NOMO-1 treated with dmso at 0.1 percent for 144 hours (cell line): ENCODE measurements around the gene PIP5K1B.
A peak's percentile ranks its signal among the peaks of the same experiment; 100 is the strongest.

ENCODE experiments used
- DNase-seq: peaks from one replicate; lab custom pipeline; 2025; ENCODE audit not compliant: unreplicated experiment; lab: John Stamatoyannopoulos, UW

PIP5K1B gene

DNA sequence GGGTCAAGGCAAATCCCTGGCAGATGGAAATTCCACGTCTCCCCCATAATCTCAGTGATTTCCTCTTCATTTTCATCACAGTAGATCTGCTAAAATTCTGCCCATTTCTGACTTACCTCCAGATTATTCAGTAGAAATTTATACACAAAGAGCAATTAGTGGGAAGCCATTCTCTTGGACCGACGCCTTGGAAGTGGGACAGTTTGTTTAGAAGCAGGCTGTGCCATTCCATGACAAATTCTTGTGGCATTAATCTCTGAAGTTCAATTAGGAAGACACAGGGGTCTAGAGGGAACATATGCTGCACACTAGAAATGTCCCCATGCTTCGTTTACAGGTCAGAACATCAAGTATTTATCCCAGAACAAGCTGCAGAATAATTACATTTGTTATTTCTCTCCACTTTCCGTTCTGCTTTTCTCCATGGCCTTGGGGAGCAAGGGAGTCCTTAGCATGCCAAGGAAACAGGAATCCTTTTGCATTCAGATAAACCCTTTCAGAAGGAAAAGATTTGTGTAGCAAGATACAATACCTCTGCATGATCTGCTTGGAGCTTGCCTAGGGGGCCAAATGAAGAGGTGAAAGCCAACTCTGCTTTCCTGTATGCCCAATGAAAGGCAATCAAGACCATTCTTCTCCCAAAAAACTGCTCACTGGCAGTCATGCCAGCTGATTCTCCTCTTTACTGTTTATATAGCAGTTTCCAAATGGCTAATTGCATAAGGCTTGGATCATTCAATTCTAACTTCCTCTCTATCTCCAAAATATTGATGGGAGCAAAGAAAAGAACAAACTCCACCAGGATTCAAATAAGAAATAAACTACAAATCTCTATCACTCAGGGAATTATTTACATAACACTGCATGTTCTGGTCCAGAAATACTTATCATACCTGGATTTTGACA is 311.4 kb downstream of the PIP5K1B start:
- no peak for DNase-seq

GRCh38 chr9:69018737-69019136 is 313.7 kb downstream of the PIP5K1B start:
- DNase-seq, result no peak

- no peak for DNase-seq
Measured at GRCh38 chr9:69019808-69020207, 314.8 kb downstream of the PIP5K1B start.

GRCh38 chr9:69020301-69021145 is 315.5 kb downstream of the PIP5K1B start:
- DNase-seq, result no peak

DNA sequence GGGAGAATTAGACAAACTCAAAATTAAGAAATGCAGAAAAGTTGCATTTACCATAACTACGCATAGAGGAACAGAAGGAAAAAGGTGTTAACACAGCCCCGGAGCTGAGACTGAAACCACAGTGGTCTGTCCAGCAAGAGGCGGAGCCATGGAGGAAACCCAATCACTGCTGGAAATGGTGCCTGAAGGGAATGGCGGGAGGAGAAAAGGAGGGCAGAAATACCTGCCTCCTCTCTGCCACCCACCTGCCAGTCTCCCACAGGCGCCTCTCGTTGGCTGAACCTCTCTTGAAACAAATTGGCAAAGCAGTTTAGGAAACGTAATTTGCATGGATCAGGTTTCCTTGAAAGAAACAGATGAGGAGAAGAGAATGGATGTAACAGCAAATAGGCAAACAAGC is 318.6 kb downstream of the PIP5K1B start:
- no peak for DNase-seq

DNA sequence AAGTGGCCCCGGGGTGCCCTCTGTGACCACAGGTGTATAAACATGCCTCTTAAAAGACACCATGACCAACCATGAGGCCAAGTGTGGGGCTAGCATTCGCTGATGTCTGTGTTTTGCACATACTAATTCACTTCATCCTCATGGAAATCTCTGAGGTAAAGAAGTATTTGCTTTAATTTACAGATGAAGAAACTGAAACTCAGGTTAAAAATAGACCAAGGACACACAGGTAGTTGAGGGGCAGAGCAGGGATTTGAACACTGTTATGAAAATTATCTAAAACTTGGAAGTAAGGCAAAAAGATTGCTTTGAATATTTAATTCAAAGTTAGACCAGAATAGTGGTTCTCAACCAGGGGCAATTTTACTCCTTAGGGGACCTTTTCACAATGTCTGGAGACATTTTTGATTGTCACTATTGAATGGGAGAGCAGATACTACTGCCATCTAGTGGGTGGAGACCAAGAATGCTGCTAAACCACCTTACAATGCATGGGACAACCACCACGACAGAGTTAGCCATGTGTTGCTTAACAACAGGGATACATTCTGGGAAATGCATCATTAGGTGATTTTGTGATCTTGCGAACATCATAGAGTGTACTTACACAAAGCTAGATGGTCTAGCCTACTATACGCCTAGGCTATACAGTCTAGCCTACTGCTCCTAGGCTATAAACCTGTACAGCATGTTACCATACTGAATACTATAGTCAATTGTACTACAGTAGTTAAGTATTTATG is 322.5 kb downstream of the PIP5K1B start:
- DNase-seq, result no peak

DNA sequence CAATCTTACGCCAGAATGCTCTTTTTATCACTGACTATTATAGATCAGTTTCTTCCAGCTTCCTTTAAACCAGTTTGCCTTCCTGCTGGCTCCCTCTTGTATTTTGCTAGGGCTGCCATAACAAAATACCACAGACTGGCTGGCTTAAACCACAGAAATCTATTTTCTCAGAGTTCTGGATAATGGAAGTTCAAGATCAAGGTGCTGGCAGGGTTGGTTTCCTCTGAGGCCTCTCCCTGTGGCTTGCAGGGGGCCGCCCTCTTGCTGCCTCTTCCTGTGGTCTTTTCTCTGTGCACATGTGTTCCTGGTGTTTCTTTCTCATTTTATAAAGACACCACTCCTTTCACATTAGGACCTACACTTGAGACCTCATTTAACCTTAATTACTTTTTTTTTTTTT is 323.7 kb downstream of the PIP5K1B start:
- DNase-seq, result no peak

DNA sequence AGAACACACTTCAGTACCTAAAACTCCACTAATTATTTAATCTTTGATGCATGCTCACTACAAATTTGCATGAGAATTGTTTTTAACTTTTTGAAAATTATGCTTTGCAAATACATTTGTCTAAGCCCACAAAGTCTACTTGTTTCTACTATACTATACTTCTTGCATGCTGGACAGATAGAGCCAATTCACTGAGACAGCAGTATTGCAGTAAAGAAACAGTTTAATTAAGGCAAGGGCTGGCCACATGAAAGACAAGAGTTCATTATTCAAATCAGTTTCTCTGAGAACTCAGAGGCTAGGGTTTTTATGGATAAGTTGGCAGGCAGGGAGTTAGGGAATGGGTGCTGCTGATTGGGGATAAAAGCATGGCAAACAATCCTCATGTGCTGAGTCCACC is 324.5 kb downstream of the PIP5K1B start:
- DNase-seq, result no peak

DNA sequence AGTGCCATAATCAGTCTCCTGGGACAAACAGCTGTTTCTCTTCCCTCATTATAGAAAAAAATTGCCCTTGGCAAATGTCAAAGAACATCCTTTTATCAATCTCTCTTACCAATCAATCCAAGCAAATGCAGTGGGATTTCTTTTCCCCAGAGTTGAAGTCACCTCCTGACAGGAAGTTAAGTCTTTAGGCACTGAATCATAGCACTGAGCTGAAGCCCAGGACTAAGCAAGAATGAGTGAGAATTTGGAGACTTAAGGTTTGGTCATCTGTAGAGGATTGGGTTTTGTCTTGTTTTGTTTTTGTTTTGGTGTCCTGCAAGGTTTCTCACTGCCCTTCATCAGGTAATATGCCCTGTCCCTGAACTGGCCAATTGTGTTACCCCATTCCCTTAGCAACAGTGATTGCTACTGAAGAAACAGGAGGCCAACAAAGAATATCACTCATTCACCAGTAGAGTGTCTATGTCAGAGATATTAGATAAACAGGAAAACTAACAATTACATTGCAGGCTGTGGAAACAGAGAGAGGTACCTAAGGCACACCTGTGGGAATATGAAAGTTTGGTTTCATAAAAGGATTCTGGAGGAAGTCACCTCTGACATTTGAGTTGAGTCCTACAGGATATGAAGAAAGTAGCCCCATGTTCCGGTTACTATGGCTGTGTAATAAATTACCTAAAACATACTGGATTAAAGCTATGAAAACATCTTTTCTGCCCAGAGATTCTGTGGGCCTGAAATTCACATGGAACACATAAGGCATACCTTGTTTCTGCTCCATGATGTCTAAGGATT is 326.0 kb downstream of the PIP5K1B start:
- DNase-seq, result no peak

- DNase-seq, result no peak
Measured at GRCh38 chr9:69034071-69034470, 329.0 kb downstream of the PIP5K1B start.

GRCh38 chr9:69035438-69036308 is 330.6 kb downstream of the PIP5K1B start, which contains the start of gene FXN:
Gene FXN, plus strand, starts transcription at chr9:69035752. Its CDS starts 31 bp downstream, at chr9:69035783.
- DNase-seq, result peak; percentile 30

- DNase-seq, result no peak
Measured at GRCh38 chr9:69036309-69036708, 331.3 kb downstream of the PIP5K1B start.

DNA sequence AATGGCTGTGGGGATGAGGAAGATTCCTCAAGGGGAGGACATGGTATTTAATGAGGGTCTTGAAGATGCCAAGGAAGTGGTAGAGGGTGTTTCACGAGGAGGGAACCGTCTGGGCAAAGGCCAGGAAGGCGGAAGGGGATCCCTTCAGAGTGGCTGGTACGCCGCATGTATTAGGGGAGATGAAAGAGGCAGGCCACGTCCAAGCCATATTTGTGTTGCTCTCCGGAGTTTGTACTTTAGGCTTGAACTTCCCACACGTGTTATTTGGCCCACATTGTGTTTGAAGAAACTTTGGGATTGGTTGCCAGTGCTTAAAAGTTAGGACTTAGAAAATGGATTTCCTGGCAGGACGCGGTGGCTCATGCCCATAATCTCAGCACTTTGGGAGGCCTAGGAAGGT is 331.8 kb downstream of the PIP5K1B start:
- no peak for DNase-seq

GRCh38 chr9:69040646-69041045 is 335.6 kb downstream of the PIP5K1B start:
- no peak for DNase-seq

DNA sequence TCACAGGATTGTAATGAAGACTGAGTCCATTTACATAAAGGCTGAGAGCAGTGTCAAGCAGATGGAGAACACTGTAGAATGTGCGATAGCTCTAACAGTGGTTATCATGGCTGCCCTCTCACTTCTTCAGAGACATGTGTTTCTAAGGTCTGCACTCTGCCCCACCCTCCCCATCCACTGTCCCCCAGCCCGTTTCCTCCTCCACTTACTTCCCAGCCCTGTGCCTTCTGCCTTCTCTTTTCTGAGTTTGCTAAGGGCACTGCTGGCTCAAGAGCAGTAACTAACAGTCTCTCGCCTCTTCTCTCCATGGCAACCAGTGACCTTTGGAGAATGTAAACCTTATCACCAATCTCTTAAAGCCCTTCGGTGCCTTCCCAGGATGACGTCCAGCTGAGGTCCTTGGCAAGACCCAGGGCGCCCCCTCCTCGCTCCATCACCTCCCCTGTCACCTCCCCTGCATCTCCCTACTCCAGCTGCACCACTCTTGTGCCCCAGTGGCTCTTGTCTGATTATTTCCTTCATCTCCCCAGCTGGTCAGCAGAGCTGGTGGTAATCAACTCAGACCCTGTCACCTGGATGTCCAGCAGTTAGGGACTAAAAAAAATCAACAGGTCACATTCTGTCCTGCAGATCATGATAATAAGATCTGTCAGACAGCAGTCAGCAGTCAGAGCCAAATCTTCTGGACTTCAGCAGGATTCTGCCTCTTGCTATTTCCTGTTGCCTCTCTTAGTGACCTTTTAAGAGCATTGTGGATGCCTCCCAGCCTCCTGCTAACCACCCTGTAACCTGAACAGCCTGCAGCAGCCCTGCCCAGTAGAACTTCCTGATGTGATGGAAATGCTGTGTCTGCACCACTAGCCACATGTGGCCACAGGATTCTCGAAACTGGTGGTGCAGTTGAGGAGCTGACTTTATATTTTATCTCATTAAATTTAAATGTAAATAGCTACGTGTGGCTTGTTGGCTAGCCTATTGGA is 339.5 kb downstream of the PIP5K1B start:
- DNase-seq, result no peak

DNA sequence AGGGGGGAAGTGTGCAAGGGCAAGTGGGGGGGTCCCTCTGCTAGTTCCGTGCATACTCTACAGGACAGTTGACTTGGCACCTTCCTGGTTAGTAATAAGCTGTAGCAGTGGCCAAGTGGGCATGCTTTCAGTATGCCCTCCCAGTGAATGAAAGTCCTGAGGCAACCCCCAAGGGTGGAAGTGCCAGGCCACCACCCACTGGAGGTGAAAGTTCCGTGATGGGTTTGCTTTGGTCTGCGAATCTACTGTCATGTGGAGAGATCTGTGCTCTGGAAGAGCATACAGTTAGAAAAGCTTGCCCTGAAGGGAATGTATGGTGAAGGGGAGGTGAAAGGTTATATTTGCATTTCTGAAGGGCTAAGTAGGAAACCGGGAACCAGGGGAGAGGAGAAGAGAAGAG is 340.8 kb downstream of the PIP5K1B start:
- no peak for DNase-seq

- DNase-seq, result no peak
Measured at GRCh38 chr9:69046723-69047122, 341.7 kb downstream of the PIP5K1B start.

DNA sequence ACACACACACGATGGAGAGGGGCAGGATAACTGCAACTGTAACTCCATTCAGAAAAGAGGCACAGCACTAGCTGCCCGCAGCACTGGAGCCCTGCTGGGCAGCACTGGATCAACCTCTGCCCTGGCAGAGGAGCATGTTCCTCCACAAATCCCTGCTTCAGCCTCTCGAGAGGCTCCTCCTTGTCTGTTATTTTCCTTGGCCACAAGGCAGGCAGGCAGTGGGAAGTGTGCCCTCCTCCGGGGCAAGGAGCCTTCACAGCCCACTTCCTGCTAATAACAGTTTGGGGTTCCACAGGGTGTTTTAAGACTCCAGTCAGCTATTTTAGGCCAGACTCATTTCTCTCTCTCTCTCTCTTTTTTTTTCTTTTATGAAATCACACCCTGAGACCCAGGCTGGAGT is 342.3 kb downstream of the PIP5K1B start:
- no peak for DNase-seq
